ENCODE results near the gene APOL4.
"Not testable (repeated sequence)": the region's sequence is repeated elsewhere in the genome, so short reads cannot be mapped to it uniquely, and the experiment has no call there.

The APOL4 gene

GRCh38 chr22:36165141-36165540, 36.5 kb downstream of the APOL4 start:
- Histone ChIP-seq H3K4me3 (ENCODE audit: insufficient read length, low read depth) (no peak overlapping the region), H3K36me3 (ENCODE audit: insufficient read depth, insufficient read length, low read length) (no peaks in the 10 kb centered on the region), H3K27me3 (ENCODE audit: insufficient read depth, insufficient read length) (no peaks in the 10 kb centered on the region), H3K4me1 (ENCODE audit: insufficient read depth, insufficient read length) (no peaks in the 10 kb centered on the region), H3K9ac (ENCODE audit: insufficient read length, low read depth) (no peak overlapping the region), H3K9me3 (ENCODE audit: insufficient read depth, low read length) (peaks cover 6% of the 10 kb centered on the region; the same call in 1 of the 2 replicates)
- DNase-seq (ENCODE audit: low read depth, low spot score): no peak
- TF ChIP-seq SUZ12 (IDR thresholded peaks at IDR 0.05; ENCODE audit: extremely low read depth, insufficient read depth, insufficient read length): no peak
- TF ChIP-seq ZNF274 (IDR thresholded peaks at IDR 0.05; ENCODE audit: low read depth, low read length): no peak
- no peak for TF ChIP-seq YY1 (IDR thresholded peaks at IDR 0.05; ENCODE audit: insufficient read depth, insufficient read length)

- Histone ChIP-seq H3K27me3 (ENCODE audit: insufficient read depth, insufficient read length) (no peaks in the 10 kb centered on the region), H3K36me3 (ENCODE audit: insufficient read depth, insufficient read length, low read length) (no peaks in the 10 kb centered on the region), H3K4me3 (ENCODE audit: insufficient read length, low read depth) (no peak overlapping the region), H3K9me3 (ENCODE audit: insufficient read depth, low read length) (peaks cover 6% of the 10 kb centered on the region; the same call in 1 of the 2 replicates), H3K4me1 (ENCODE audit: insufficient read depth, insufficient read length) (no peaks in the 10 kb centered on the region), H3K9ac (ENCODE audit: insufficient read length, low read depth) (no peak overlapping the region)
- TF ChIP-seq ZNF274 (IDR thresholded peaks at IDR 0.05; ENCODE audit: low read depth, low read length): no peak
- no peak for TF ChIP-seq SUZ12 (IDR thresholded peaks at IDR 0.05; ENCODE audit: extremely low read depth, insufficient read depth, insufficient read length)
- TF ChIP-seq YY1 (IDR thresholded peaks at IDR 0.05; ENCODE audit: insufficient read depth, insufficient read length): no peak
- no peak for DNase-seq (ENCODE audit: low read depth, low spot score)
These were observed 37.0 kb downstream of the APOL4 start for GRCh38 chr22:36164621-36165020.

GRCh38 chr22:36163497-36163896, 38.1 kb downstream of the APOL4 start:
- DNase-seq (ENCODE audit: low read depth, low spot score): no peak
- Histone ChIP-seq H3K9ac (ENCODE audit: insufficient read length, low read depth) (no peak overlapping the region), H3K36me3 (ENCODE audit: insufficient read depth, insufficient read length, low read length) (no peaks in the 10 kb centered on the region), H3K4me3 (ENCODE audit: insufficient read length, low read depth) (no peak overlapping the region), H3K9me3 (ENCODE audit: insufficient read depth, low read length) (no peaks in the 10 kb centered on the region), H3K27me3 (ENCODE audit: insufficient read depth, insufficient read length) (no peaks in the 10 kb centered on the region), H3K4me1 (ENCODE audit: insufficient read depth, insufficient read length) (no peaks in the 10 kb centered on the region)
- TF ChIP-seq ZNF274 (IDR thresholded peaks at IDR 0.05; ENCODE audit: low read depth, low read length) (no peak), YY1 (IDR thresholded peaks at IDR 0.05; ENCODE audit: insufficient read depth, insufficient read length) (no peak), SUZ12 (IDR thresholded peaks at IDR 0.05; ENCODE audit: extremely low read depth, insufficient read depth, insufficient read length) (no peak)

- H3K9ac ChIP-seq (ENCODE audit: insufficient read length, low read depth): no peak overlapping the region
These were observed 39.2 kb downstream of the APOL4 start for GRCh38 chr22:36162127-36163034.

GRCh38 chr22:36161793-36162126, 39.8 kb downstream of the APOL4 start:
- not testable (repeated sequence) for H3K4me1 ChIP-seq (ENCODE audit: insufficient read depth, insufficient read length); H3K9ac ChIP-seq (ENCODE audit: insufficient read length, low read depth); H3K27me3 ChIP-seq (ENCODE audit: insufficient read depth, insufficient read length)

More at GRCh38 chr22:36162127-36163034, 39.2 kb downstream of the APOL4 start:
- DNase-seq (ENCODE audit: low read depth, low spot score): no peak
- Histone ChIP-seq H3K36me3 (ENCODE audit: insufficient read depth, insufficient read length, low read length) (no peaks in the 10 kb centered on the region), H3K9me3 (ENCODE audit: insufficient read depth, low read length) (no peaks in the 10 kb centered on the region), H3K4me1 (ENCODE audit: insufficient read depth, insufficient read length) (no peaks in the 10 kb centered on the region), H3K4me3 (ENCODE audit: insufficient read length, low read depth) (no peak overlapping the region), H3K27me3 (ENCODE audit: insufficient read depth, insufficient read length) (no peaks in the 10 kb centered on the region)
- TF ChIP-seq YY1 (IDR thresholded peaks at IDR 0.05; ENCODE audit: insufficient read depth, insufficient read length): no peak
- TF ChIP-seq ZNF274 (IDR thresholded peaks at IDR 0.05; ENCODE audit: low read depth, low read length): no peak
- no peak for TF ChIP-seq SUZ12 (IDR thresholded peaks at IDR 0.05; ENCODE audit: extremely low read depth, insufficient read depth, insufficient read length)

GRCh38 chr22:36160499-36160942, 41.1 kb downstream of the APOL4 start, which contains the start of gene APOL3:
Gene APOL3, minus strand, starts transcription at chr22:36160755. Its CDS starts 11,700 bp downstream, at chr22:36149055.
- no peak for DNase-seq (ENCODE audit: low read depth, low spot score)
- Histone ChIP-seq H3K36me3 (ENCODE audit: insufficient read depth, insufficient read length, low read length) (no peaks in the 10 kb centered on the region), H3K4me1 (ENCODE audit: insufficient read depth, insufficient read length) (peaks cover 2% of the 10 kb centered on the region), H3K9ac (ENCODE audit: insufficient read length, low read depth) (no peak within 1 kb of the TSS), H3K27me3 (ENCODE audit: insufficient read depth, insufficient read length) (no peaks in the 10 kb centered on the region), H3K9me3 (ENCODE audit: insufficient read depth, low read length) (no peaks in the 10 kb centered on the region), H3K4me3 (ENCODE audit: insufficient read length, low read depth) (no peak within 1 kb of the TSS)
- TF ChIP-seq ZNF274 (IDR thresholded peaks at IDR 0.05; ENCODE audit: low read depth, low read length): no peak
- no peak for TF ChIP-seq YY1 (IDR thresholded peaks at IDR 0.05; ENCODE audit: insufficient read depth, insufficient read length)
- no peak for TF ChIP-seq SUZ12 (IDR thresholded peaks at IDR 0.05; ENCODE audit: extremely low read depth, insufficient read depth, insufficient read length)

More at GRCh38 chr22:36161793-36162126, 39.8 kb downstream of the APOL4 start:
- DNase-seq (ENCODE audit: low read depth, low spot score); H3K4me3 ChIP-seq (ENCODE audit: insufficient read length, low read depth); H3K36me3 ChIP-seq (ENCODE audit: insufficient read depth, insufficient read length, low read length); H3K9me3 ChIP-seq (ENCODE audit: insufficient read depth, low read length): not testable (repeated sequence)

- DNase-seq (ENCODE audit: low read depth, low spot score): no peak
- H3K36me3 ChIP-seq (ENCODE audit: insufficient read depth, insufficient read length, low read length): no peaks in the 10 kb centered on the region
- H3K4me1 ChIP-seq (ENCODE audit: insufficient read depth, insufficient read length): peaks cover 2% of the 10 kb centered on the region
- peak overlapping the region; percentile 15 for H3K9ac ChIP-seq (ENCODE audit: insufficient read length, low read depth)
- TF ChIP-seq ZNF274 (IDR thresholded peaks at IDR 0.05; ENCODE audit: low read depth, low read length): no peak
- TF ChIP-seq SUZ12 (IDR thresholded peaks at IDR 0.05; ENCODE audit: extremely low read depth, insufficient read depth, insufficient read length): no peak
- TF ChIP-seq YY1 (IDR thresholded peaks at IDR 0.05; ENCODE audit: insufficient read depth, insufficient read length): no peak
- no peaks in the 10 kb centered on the region for H3K27me3 ChIP-seq (ENCODE audit: insufficient read depth, insufficient read length)
- H3K9me3 ChIP-seq (ENCODE audit: insufficient read depth, low read length): peaks cover 9% of the 10 kb centered on the region; the same call in 1 of the 2 replicates
- H3K4me3 ChIP-seq (ENCODE audit: insufficient read length, low read depth): no peak overlapping the region
These were observed 44.8 kb downstream of the APOL4 start for GRCh38 chr22:36156515-36157419.
